GM12878 (cell line): Measurements from ENCODE around the gene KRT81. TPM values are rescaled to one million over a fixed set of nuclear protein-coding genes. Genes with fewer than 3 reads are reported as not detected.

Source experiments
- ATAC-seq: fragments of 200-7000 bp; cut with Tn5 transposase; 3 replicates; pipeline ENCODE4 v1.9.1; 2020; ENCODE audit warnings: mild to moderate bottlenecking, moderate library complexity
- BruUV-seq: library from RNA; stranded (reverse); fragments of 400-500 nt; replicated peaks from 2 replicates; lab custom pipeline; 2021; lab: Mats Ljungman, UMichigan
- CTCF ChIA-PET: fragments of 300-600 bp; sonication (Branson Sonifier 250); formaldehyde crosslinking; extraction: SDS; loops from one replicate; lab custom pipeline; 2021; ENCODE audit warnings: inconsistent platforms; lab: Yijun Ruan, JAX
- POLR2A ChIA-PET: fragments of 350-600 bp; formaldehyde crosslinking; extraction: SDS; loops from one replicate; lab custom pipeline; 2021; ENCODE audit warnings: inconsistent platforms; lab: Charles Lee
- RAD21 ChIA-PET: fragments of 300-600 bp; sonication (Branson Sonifier 250); formaldehyde crosslinking; loops from one replicate; lab custom pipeline; 2023; ENCODE audit warnings: antibody characterized with exemption; ENCODE audit not compliant: unreplicated experiment; lab: Charles Lee
- SMC1A ChIA-PET: fragments of 300-600 bp; sonication (Branson Sonifier 250); formaldehyde crosslinking; loops from one replicate; lab custom pipeline; 2023; ENCODE audit not compliant: unreplicated experiment, uncharacterized antibody; lab: Charles Lee
- DNase-seq: peaks from one replicate; pipeline ENCODE4 v3.0.0-alpha.2; 2011; ENCODE audit warnings: low read depth, low spot score
- FAIRE-seq: peaks from 3 replicates; lab custom pipeline; 2011; peaks lifted over from hg19 to GRCh38; lab: Jason Lieb, UNC
- H2AFZ ChIP-seq: 2 replicates; pipeline ENCODE4 v1.6.0; 2011; ENCODE audit warnings: low read depth, low read length, control low read depth; ENCODE audit not compliant: control insufficient read depth
- H3K27ac ChIP-seq: 2 replicates; pipeline ENCODE4 v1.5.1; 2011; ENCODE audit warnings: control low read depth; ENCODE audit not compliant: control insufficient read depth, insufficient read depth
- H3K27me3 ChIP-seq, 2 experiments: replicated peaks in 1 of 2; 2 replicates each; pipeline versions ENCODE4 v1.6.0 to v1.6.1; 2011; ENCODE audit warnings: low read length in 1 of 2; ENCODE audit not compliant: control insufficient read depth in 2 of 2, insufficient read depth in 2 of 2
- H3K36me3 ChIP-seq, 2 experiments: 2 replicates each; pipeline ENCODE4 v1.5.1; 2011; ENCODE audit warnings: low read length in 1 of 2; ENCODE audit not compliant: control insufficient read depth in 2 of 2, insufficient read depth in 2 of 2
- H3K4me1 ChIP-seq: 2 replicates; pipeline ENCODE4 v1.6.1; 2011; ENCODE audit warnings: mild to moderate bottlenecking, low read length, moderate library complexity, mixed read lengths; ENCODE audit not compliant: control insufficient read depth, insufficient read depth
- H3K4me2 ChIP-seq: 2 replicates; pipeline ENCODE4 v1.6.0; 2011; ENCODE audit warnings: control low read depth; ENCODE audit not compliant: control insufficient read depth, insufficient read depth
- H3K4me3 ChIP-seq: fragments of 200-600 bp; sonication (generic); 2 replicates; pipeline ENCODE4 v1.5.1; 2016
- H3K79me2 ChIP-seq: 2 replicates; pipeline ENCODE4 v1.6.0; 2011; ENCODE audit warnings: low read length; ENCODE audit not compliant: control insufficient read depth, insufficient read depth
- H3K9ac ChIP-seq: 2 replicates; pipeline ENCODE4 v1.8.0; 2011; ENCODE audit warnings: low read length, control low read depth, mixed read lengths; ENCODE audit not compliant: control insufficient read depth, insufficient read depth
- H3K9me3 ChIP-seq: replicated peaks from 3 replicates; pipeline ENCODE4 v1.5.1; 2011; ENCODE audit warnings: mild to moderate bottlenecking, low read length; ENCODE audit not compliant: control insufficient read depth, insufficient read depth
- H4K20me1 ChIP-seq: 2 replicates; pipeline ENCODE4 v1.6.0; 2011; ENCODE audit not compliant: control insufficient read depth, insufficient read depth
- CREB1 ChIP-seq: IDR thresholded peaks from 2 replicates; pipeline ENCODE4 v1.6.1; 2012; ENCODE audit warnings: low read depth, mild to moderate bottlenecking, inconsistent platforms
- ETV6 ChIP-seq, 2 experiments: fragments of 450-650 bp in 1 of 2; IDR thresholded peaks in 1 of 2; conservative IDR thresholded peaks in 1 of 2; 2 replicates each; pipeline ENCODE4 v1.6.1; 2014; ENCODE audit warnings: antibody characterized with exemption in 1 of 2, borderline replicate concordance in 1 of 2, low read depth in 1 of 2, mild to moderate bottlenecking in 1 of 2, moderate library complexity in 1 of 2
- HDAC6 ChIP-seq: fragments of 200-600 bp; sonication (generic); IDR thresholded peaks from one replicate; pipeline ENCODE4 v1.8.0; 2017; ENCODE audit warnings: antibody characterized with exemption; ENCODE audit not compliant: unreplicated experiment
- MYB ChIP-seq: fragments of 150-350 bp; IDR thresholded peaks from 2 replicates; pipeline ENCODE4 v1.6.1; 2014; ENCODE audit warnings: mild to moderate bottlenecking, low read depth, low read length, borderline replicate concordance
- NFYA ChIP-seq: IDR thresholded peaks from 2 replicates; pipeline ENCODE4 v1.6.1; 2011; ENCODE audit warnings: low read depth, mild to moderate bottlenecking, low read length, improper control_type of control experiment, borderline replicate concordance
- ZZZ3 ChIP-seq: IDR thresholded peaks from 2 replicates; pipeline ENCODE4 v1.6.1; 2011; ENCODE audit warnings: low read depth; ENCODE audit not compliant: control insufficient read depth, insufficient read length
- WGBS: methylation state at CpG from one replicate; pipeline ENCODE4 v1.1.6; 2016; ENCODE audit warnings: low lambda C conversion rate; ENCODE audit not compliant: insufficient replicate concordance, insufficient coverage; ENCODE audit errors: missing lambda C conversion rate; 5-methylcytosine and 5-hydroxymethylcytosine counted together
- in situ Hi-C: fragments of 300-500 bp; cut with MboI; formaldehyde crosslinking; loops from 9 replicates; pipeline ENCODE4 v1.14.3; 2018; ENCODE audit warnings: mixed read lengths
- intact Hi-C: fragments of 100-400 bp; cut with micrococcal nuclease; formaldehyde crosslinking; loops from one replicate; pipeline ENCODE4 v1.14.2; 2022; ENCODE audit not compliant: unreplicated experiment
- polyA plus RNA-seq, 11 experiments: library from polyadenylated mRNA; depleted of rRNA in 4 of 11; unstranded in 6 of 11; stranded (reverse) in 5 of 11; fragments of >200 nt; fragmentation: Nextera tagmentation in 4 of 11; fragmentation: Illumina TruSeq in 1 of 11; extraction: Ambion mirVana in 4 of 11; extraction: Trizol in 1 of 11; gene quantifications; 1 replicate in 1 of 11; 2 replicates in 10 of 11; pipeline versions ENCODE4 v1.2.1 to v1.2.3, GENCODE V29; 2011 to 2016; ENCODE audit warnings: inconsistent platforms in 2 of 11, missing spikeins in 2 of 11, low read depth in 1 of 11
- total RNA-seq, 4 experiments: library from RNA; depleted of rRNA in 3 of 4; stranded (reverse); fragments of >200 nt in 3 of 4; fragmentation: Illumina TruSeq in 1 of 4; extraction: Trizol in 1 of 4; gene quantifications; 2 replicates each; pipeline versions ENCODE4 v1.2.1 to v1.2.3, GENCODE V29; 2013 to 2021
- TF ChIP-seq, protein P1 (sequence below): fragments of 450-650 bp; IDR thresholded peaks from 2 replicates; pipeline ENCODE4 v1.6.1; 2017; ENCODE audit warnings: mild to moderate bottlenecking, low read depth, inconsistent platforms; ENCODE audit not compliant: poor library complexity, severe bottlenecking
- TF ChIP-seq, protein P2 (sequence below): IDR thresholded peaks from 2 replicates; pipeline ENCODE4 v1.6.1; 2012; ENCODE audit warnings: low read depth, low read length, improper control_type of control experiment
- TF ChIP-seq, protein P3 (sequence below): fragments of 150-350 bp; IDR thresholded peaks from 2 replicates; pipeline ENCODE4 v1.6.1; 2016; ENCODE audit warnings: low read depth, low read length

KRT81 gene
- total and polyA plus RNA-seq, 10 of the 15 experiments (the other 5 are each of a cell fraction or from before 2014, with no cell fraction given): 0.05 to 0.15 TPM; not detected in 8

DNA sequence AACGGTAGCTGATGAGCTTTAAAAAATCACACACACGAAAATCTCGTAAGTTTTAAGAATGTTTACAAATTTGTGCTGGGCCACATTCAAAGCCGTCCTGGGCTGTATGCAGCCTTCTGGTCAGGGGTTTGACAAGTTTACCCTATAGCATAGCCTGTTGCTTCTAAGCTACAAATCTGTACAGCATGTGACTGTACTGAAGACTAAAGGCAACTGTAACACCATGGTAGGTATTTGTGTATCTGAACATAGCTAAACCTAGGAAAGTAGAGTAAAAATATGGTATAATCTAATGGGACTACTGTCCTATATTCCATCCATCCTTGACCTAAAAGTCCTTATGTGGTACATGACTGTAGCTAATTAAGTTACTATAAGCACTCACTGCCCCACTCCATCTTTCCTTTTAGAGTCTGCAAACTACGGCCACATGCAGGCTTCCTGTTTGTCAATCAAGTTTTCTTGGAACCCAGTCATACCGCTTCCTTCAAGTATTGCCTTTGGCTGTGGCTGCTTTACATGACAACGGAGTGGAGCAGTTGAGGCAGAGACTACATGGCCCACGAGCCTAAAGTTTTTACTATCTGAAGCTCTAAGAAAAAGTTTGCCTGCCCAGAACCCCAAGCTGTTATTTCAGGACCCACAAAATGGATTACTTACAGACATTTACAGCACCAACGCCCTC is 39.8 kb downstream of the KRT81 start:
- Histone ChIP-seq H3K4me1 (peaks cover 6% of the 10 kb centered on the region), H3K79me2 (no peaks in the 10 kb centered on the region; the same call in 1 of the 2 replicates), H4K20me1 (no peaks in the 10 kb centered on the region), H2AFZ (no peak overlapping the region), H3K4me3 (no peak overlapping the region), H3K27me3 (no peaks in the 10 kb centered on the region; a peak in 2 of 4 replicates), H3K4me2 (no peak overlapping the region), H3K27ac (no peak overlapping the region), H3K9me3 (no peaks in the 10 kb centered on the region), H3K36me3 (no peaks in the 10 kb centered on the region), H3K9ac (no peak overlapping the region)
- ChIA-PET SMC1A (interaction anchor here (1.0 to 1.9 kb wide), 3 partner anchors 17 to 77 kb away, joined by 4 to 5 read pairs (median 4); no protein-coding TSS in a partner anchor), CTCF (interaction anchor here (0.7 to 3.5 kb wide), 13 partner anchors 7 to 76 kb away, joined by 3 to 13 read pairs (median 4); no protein-coding TSS in a partner anchor), RAD21 (interaction anchor here (0.9 to 1.0 kb wide), 2 partner anchors 14 to 28 kb away, joined by 3 read pairs; no protein-coding TSS in a partner anchor), POLR2A (no interaction called here)
- in situ Hi-C loops: no loop called here
- intact Hi-C loops: no loop called here
- ATAC-seq (no peak), DNase-seq (no peak), FAIRE-seq (no peak)
- 27% methylated on average over 9 of the region's 9 CpGs for WGBS
- no TSS peak for BruUV-seq
- no peak for TF ChIP-seq ZZZ3
- TF ChIP-seq, protein P1, sequence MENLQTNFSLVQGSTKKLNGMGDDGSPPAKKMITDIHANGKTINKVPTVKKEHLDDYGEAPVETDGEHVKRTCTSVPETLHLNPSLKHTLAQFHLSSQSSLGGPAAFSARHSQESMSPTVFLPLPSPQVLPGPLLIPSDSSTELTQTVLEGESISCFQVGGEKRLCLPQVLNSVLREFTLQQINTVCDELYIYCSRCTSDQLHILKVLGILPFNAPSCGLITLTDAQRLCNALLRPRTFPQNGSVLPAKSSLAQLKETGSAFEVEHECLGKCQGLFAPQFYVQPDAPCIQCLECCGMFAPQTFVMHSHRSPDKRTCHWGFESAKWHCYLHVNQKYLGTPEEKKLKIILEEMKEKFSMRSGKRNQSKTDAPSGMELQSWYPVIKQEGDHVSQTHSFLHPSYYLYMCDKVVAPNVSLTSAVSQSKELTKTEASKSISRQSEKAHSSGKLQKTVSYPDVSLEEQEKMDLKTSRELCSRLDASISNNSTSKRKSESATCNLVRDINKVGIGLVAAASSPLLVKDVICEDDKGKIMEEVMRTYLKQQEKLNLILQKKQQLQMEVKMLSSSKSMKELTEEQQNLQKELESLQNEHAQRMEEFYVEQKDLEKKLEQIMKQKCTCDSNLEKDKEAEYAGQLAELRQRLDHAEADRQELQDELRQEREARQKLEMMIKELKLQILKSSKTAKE: no peak
- TF ChIP-seq, protein P2, sequence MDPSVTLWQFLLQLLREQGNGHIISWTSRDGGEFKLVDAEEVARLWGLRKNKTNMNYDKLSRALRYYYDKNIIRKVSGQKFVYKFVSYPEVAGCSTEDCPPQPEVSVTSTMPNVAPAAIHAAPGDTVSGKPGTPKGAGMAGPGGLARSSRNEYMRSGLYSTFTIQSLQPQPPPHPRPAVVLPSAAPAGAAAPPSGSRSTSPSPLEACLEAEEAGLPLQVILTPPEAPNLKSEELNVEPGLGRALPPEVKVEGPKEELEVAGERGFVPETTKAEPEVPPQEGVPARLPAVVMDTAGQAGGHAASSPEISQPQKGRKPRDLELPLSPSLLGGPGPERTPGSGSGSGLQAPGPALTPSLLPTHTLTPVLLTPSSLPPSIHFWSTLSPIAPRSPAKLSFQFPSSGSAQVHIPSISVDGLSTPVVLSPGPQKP: no peak
- TF ChIP-seq CREB1: no peak
- TF ChIP-seq, protein P3, sequence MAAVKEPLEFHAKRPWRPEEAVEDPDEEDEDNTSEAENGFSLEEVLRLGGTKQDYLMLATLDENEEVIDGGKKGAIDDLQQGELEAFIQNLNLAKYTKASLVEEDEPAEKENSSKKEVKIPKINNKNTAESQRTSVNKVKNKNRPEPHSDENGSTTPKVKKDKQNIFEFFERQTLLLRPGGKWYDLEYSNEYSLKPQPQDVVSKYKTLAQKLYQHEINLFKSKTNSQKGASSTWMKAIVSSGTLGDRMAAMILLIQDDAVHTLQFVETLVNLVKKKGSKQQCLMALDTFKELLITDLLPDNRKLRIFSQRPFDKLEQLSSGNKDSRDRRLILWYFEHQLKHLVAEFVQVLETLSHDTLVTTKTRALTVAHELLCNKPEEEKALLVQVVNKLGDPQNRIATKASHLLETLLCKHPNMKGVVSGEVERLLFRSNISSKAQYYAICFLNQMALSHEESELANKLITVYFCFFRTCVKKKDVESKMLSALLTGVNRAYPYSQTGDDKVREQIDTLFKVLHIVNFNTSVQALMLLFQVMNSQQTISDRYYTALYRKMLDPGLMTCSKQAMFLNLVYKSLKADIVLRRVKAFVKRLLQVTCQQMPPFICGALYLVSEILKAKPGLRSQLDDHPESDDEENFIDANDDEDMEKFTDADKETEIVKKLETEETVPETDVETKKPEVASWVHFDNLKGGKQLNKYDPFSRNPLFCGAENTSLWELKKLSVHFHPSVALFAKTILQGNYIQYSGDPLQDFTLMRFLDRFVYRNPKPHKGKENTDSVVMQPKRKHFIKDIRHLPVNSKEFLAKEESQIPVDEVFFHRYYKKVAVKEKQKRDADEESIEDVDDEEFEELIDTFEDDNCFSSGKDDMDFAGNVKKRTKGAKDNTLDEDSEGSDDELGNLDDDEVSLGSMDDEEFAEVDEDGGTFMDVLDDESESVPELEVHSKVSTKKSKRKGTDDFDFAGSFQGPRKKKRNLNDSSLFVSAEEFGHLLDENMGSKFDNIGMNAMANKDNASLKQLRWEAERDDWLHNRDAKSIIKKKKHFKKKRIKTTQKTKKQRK: no peak
- TF ChIP-seq NFYA: no peak
- no peak for TF ChIP-seq MYB
- TF ChIP-seq ETV6 (conservative IDR thresholded peaks at IDR 0.05 in 1 of 2, IDR thresholded peaks at IDR 0.05 in 1 of 2; ENCODE audit: borderline replicate concordance in 1 of 2, low read depth in 1 of 2): no peak
- no peak for TF ChIP-seq HDAC6
